Retina (tissue), 1 donor: ENCODE data around the gene CDKL5.
"Not testable (repeated sequence)": the region's sequence is repeated elsewhere in the genome, so short reads cannot be mapped to it uniquely, and the experiment has no call there.

ENCODE experiments used
- DNase-seq: peaks from one replicate; pipeline ENCODE4 v3.0.0-alpha.2; 2016

CDKL5 gene

GRCh38 chrX:18425199-18426003 is at the start of gene CDKL5:
CDKL5 (plus strand) TSS chrX:18425608; CDS start chrX:18507097, 81,489 bp downstream.
- peak; percentile 93 for DNase-seq

GRCh38 chrX:18377796-18378195 is 47.6 kb upstream of the CDKL5 start:
- peak; percentile 26 for DNase-seq

- DNase-seq = no peak
Observed at GRCh38 chrX:18389966-18390365, 35.4 kb upstream of the CDKL5 start.

- peak; percentile 58 for DNase-seq
Observed at GRCh38 chrX:18390941-18391538, 34.4 kb upstream of the CDKL5 start.

- DNase-seq = no peak
Observed at GRCh38 chrX:18394477-18394876, 30.9 kb upstream of the CDKL5 start.

- no peak for DNase-seq
Observed at GRCh38 chrX:18401848-18402213, 23.6 kb upstream of the CDKL5 start.

GRCh38 chrX:18406531-18407266 is 18.7 kb upstream of the CDKL5 start:
- no peak for DNase-seq

GRCh38 chrX:18410038-18410437 is 15.4 kb upstream of the CDKL5 start:
- DNase-seq = no peak

GRCh38 chrX:18415386-18415785 is 10.0 kb upstream of the CDKL5 start:
- DNase-seq = no peak

GRCh38 chrX:18422325-18422724 is 3.1 kb upstream of the CDKL5 start:
- no peak for DNase-seq

- DNase-seq = no peak
Observed at GRCh38 chrX:18422886-18423285, 2.5 kb upstream of the CDKL5 start.

GRCh38 chrX:18424482-18425198 is 768 bp upstream of the CDKL5 start:
- DNase-seq = peak; percentile 70

- no peak for DNase-seq
Observed at GRCh38 chrX:18426004-18426320, 554 bp downstream of the CDKL5 start.

- no peak for DNase-seq
Observed at GRCh38 chrX:18428006-18428405, 2.6 kb downstream of the CDKL5 start.

- not testable (repeated sequence) for DNase-seq
Observed at GRCh38 chrX:18433288-18433687, 7.9 kb downstream of the CDKL5 start.

- DNase-seq = no peak
Observed at GRCh38 chrX:18434896-18435295, 9.5 kb downstream of the CDKL5 start.

- DNase-seq = no peak
Observed at GRCh38 chrX:18436017-18436416, 10.6 kb downstream of the CDKL5 start.

- DNase-seq = no peak
Observed at GRCh38 chrX:18440835-18441234, 15.4 kb downstream of the CDKL5 start.

GRCh38 chrX:18441780-18442367 is 16.5 kb downstream of the CDKL5 start:
- DNase-seq = no peak

GRCh38 chrX:18448416-18448815 is 23.0 kb downstream of the CDKL5 start:
- DNase-seq = no peak

GRCh38 chrX:18449236-18449635 is 23.8 kb downstream of the CDKL5 start:
- DNase-seq = no peak

GRCh38 chrX:18455384-18455783 is 30.0 kb downstream of the CDKL5 start:
- no peak for DNase-seq

GRCh38 chrX:18457000-18457399 is 31.6 kb downstream of the CDKL5 start:
- no peak for DNase-seq
